ENCODE data around the gene ZNF396.

DNA sequence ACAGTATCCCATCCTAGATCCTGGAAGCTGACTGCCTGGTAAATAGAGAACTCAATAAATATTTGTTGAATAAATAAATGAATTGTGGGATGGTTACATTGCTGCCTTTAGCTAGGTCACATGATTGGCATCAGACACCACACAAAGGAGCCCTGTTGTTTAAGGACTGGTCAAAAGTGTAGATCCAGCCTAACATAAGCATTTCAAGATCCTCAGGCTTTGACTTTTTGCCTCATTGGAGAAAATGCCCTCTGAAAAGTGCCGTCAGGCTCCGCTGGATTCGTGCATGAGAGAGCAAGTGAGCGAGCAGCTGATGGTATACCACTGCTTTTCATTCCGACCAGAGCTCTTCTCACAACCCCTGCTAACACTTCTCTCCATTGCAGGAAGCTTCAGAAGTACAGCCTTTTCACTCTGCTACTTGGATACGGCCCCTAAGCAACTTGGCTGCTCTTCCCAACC lies 31.6 kb downstream of the ZNF396 start:
- TF ChIP-seq, protein P1, sequence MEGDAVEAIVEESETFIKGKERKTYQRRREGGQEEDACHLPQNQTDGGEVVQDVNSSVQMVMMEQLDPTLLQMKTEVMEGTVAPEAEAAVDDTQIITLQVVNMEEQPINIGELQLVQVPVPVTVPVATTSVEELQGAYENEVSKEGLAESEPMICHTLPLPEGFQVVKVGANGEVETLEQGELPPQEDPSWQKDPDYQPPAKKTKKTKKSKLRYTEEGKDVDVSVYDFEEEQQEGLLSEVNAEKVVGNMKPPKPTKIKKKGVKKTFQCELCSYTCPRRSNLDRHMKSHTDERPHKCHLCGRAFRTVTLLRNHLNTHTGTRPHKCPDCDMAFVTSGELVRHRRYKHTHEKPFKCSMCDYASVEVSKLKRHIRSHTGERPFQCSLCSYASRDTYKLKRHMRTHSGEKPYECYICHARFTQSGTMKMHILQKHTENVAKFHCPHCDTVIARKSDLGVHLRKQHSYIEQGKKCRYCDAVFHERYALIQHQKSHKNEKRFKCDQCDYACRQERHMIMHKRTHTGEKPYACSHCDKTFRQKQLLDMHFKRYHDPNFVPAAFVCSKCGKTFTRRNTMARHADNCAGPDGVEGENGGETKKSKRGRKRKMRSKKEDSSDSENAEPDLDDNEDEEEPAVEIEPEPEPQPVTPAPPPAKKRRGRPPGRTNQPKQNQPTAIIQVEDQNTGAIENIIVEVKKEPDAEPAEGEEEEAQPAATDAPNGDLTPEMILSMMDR (IDR thresholded peaks at IDR 0.05; ENCODE audit: insufficient read depth, low read depth, low read length) = no peak
- no peak for TF ChIP-seq EZH2 (IDR thresholded peaks at IDR 0.05; ENCODE audit: insufficient read depth, low read length)
